ENCODE data around the gene ZNG1C. TPM values are rescaled to one million over a fixed set of nuclear protein-coding genes. Genes with fewer than 3 reads are reported as not detected.
"Not testable (repeated sequence)": the region's sequence is repeated elsewhere in the genome, so short reads cannot be mapped to it uniquely, and the experiment has no call there.

The ZNG1C gene
- total and polyA plus RNA-seq, 4 experiments from 2014 or later, result 16.0 to 45.8 (median 30.7) TPM

DNA sequence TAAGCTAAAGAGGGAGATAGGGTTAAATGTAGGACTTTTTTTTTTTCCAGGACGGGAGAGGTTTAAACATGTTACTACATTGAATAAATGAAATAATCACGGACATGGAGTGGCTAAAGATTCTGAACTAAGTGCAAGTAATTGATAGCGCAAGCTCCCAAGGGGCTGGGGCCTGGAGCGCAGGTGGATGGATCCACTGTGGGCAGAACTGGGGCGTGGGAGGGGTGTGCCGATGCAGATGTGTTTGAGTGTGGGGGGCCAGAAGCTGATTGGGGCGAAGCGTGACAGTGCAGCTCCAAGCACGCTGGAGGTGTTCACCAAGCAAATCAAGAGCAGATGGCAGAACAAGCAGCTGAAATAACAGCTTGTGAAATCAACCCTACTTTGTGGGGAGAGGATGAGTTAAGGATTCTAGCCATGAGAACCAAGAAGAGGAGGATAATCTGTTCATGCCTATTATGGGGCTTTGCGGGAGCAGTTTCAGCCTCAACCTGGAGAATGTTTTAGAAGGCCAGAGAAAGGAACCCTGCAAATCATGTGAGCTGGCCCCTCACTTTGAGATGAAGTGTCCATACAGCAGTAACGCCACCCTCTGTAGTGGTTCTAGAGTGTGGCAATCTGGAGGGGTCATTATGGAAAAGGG lies 88.9 kb downstream of the ZNG1C start:
- H3K36me3 Mint-ChIP-seq; H3K27me3 Mint-ChIP-seq; POLR2A ChIA-PET (ENCODE audit: partially characterized antibody): not testable (repeated sequence)

DNA sequence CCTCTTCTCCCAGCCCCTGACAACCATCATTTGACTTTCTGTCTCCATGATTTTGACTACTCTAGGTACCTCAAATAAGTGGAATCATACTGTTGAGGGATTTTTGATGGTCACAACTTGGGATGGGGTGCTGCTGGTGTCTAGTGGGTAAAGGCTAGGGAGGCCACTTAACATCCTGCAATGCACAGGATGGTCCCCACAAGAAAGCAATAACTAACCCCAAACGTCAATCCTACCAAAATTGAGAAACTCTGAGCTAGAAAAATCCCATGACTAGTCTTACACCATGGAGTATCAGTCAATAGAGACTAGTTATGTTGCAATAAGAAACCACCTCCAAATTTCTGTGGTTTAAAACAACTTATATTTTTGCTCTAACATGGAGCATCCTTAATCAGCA lies 90.3 kb downstream of the ZNG1C start:
- intact Hi-C loops (cut with micrococcal nuclease); H3K4me3 Mint-ChIP-seq; H3K36me3 ChIP-seq (ENCODE audit: insufficient read depth, low read length); H3K27me3 Mint-ChIP-seq; H3K4me3 ChIP-seq (ENCODE audit: low read length in 2 of 2); H3K36me3 Mint-ChIP-seq; H3K9me3 ChIP-seq (ENCODE audit: control insufficient read depth in 1 of 2, low read length in 2 of 2); H3K27ac ChIP-seq (ENCODE audit: low read depth, low read length); H3K9me3 Mint-ChIP-seq; POLR2A ChIA-PET (ENCODE audit: partially characterized antibody); H3K4me1 ChIP-seq (ENCODE audit: insufficient read depth, low read length); H3K27ac Mint-ChIP-seq; CTCF ChIA-PET (ENCODE audit: partially characterized antibody); H3K27me3 ChIP-seq (ENCODE audit: insufficient read depth, low read length); DNase-seq; H3K4me1 Mint-ChIP-seq: not testable (repeated sequence)

More for the DNA sequence above, 88.9 kb downstream of the ZNG1C start:
- H3K4me3 ChIP-seq (ENCODE audit: low read length in 2 of 2); H3K4me1 ChIP-seq (ENCODE audit: insufficient read depth, low read length); DNase-seq; intact Hi-C loops (cut with micrococcal nuclease); H3K27ac Mint-ChIP-seq; H3K27ac ChIP-seq (ENCODE audit: low read depth, low read length); H3K4me3 Mint-ChIP-seq; H3K4me1 Mint-ChIP-seq; H3K36me3 ChIP-seq (ENCODE audit: insufficient read depth, low read length); CTCF ChIA-PET (ENCODE audit: partially characterized antibody); H3K9me3 Mint-ChIP-seq; H3K9me3 ChIP-seq (ENCODE audit: control insufficient read depth in 1 of 2, low read length in 2 of 2); H3K27me3 ChIP-seq (ENCODE audit: insufficient read depth, low read length): not testable (repeated sequence)

- H3K27ac ChIP-seq (ENCODE audit: low read depth, low read length); H3K4me1 ChIP-seq (ENCODE audit: insufficient read depth, low read length); H3K9me3 ChIP-seq (ENCODE audit: control insufficient read depth in 1 of 2, low read length in 2 of 2); CTCF ChIA-PET (ENCODE audit: partially characterized antibody); H3K27me3 ChIP-seq (ENCODE audit: insufficient read depth, low read length); DNase-seq; POLR2A ChIA-PET (ENCODE audit: partially characterized antibody); H3K4me3 Mint-ChIP-seq; intact Hi-C loops (cut with micrococcal nuclease); H3K36me3 ChIP-seq (ENCODE audit: insufficient read depth, low read length); H3K9me3 Mint-ChIP-seq; H3K27ac Mint-ChIP-seq; H3K27me3 Mint-ChIP-seq; H3K4me3 ChIP-seq (ENCODE audit: low read length in 2 of 2); H3K36me3 Mint-ChIP-seq; H3K4me1 Mint-ChIP-seq: not testable (repeated sequence)
These were observed 94.2 kb downstream of the ZNG1C start for GRCh38 chr9:68335935-68336334.

DNA sequence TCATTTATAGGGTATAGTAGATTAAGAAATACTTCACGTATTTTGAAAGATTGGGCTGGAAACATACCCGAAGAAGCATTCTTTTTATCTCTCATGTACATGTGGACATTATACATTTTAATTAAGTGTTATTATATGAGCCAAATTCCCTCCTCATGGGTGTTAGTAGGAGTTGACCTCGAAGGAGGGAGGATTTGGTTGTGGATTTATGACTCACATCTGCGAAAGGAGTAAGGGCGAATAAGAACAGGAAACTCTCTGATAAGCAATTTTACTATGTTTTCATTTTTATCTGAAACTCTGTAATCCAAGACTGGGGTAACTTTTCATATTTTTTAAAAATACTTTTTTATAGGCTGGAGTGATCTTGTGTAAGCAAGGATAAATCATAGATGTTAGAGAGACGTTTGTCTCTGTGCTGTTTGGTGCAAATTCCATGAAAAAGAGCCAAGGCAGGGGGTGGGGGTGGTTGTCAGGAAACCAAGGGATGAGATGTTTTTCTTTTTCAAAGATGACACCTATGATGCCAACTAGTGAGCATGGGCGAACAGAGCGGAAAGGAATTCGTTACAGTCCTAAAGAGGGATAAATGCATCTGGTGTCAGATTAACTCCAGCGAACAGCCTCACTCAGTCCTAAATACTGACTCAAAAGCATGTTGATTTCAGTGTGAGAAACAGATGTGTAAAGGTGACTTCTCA lies 95.0 kb downstream of the ZNG1C start:
- H3K36me3 ChIP-seq (ENCODE audit: insufficient read depth, low read length); H3K4me1 ChIP-seq (ENCODE audit: insufficient read depth, low read length); DNase-seq; H3K36me3 Mint-ChIP-seq; CTCF ChIA-PET (ENCODE audit: partially characterized antibody); H3K9me3 ChIP-seq (ENCODE audit: control insufficient read depth in 1 of 2, low read length in 2 of 2); POLR2A ChIA-PET (ENCODE audit: partially characterized antibody); H3K27ac Mint-ChIP-seq; H3K4me3 ChIP-seq (ENCODE audit: low read length in 2 of 2); H3K4me3 Mint-ChIP-seq; H3K27me3 Mint-ChIP-seq; intact Hi-C loops (cut with micrococcal nuclease); H3K27ac ChIP-seq (ENCODE audit: low read depth, low read length); H3K9me3 Mint-ChIP-seq; H3K27me3 ChIP-seq (ENCODE audit: insufficient read depth, low read length); H3K4me1 Mint-ChIP-seq: not testable (repeated sequence)

GRCh38 chr9:68338000-68338399 lies 96.2 kb downstream of the ZNG1C start:
- H3K4me3 ChIP-seq (ENCODE audit: low read length in 2 of 2); DNase-seq; H3K27ac ChIP-seq (ENCODE audit: low read depth, low read length); H3K9me3 Mint-ChIP-seq; POLR2A ChIA-PET (ENCODE audit: partially characterized antibody); H3K36me3 ChIP-seq (ENCODE audit: insufficient read depth, low read length); H3K27me3 Mint-ChIP-seq; H3K27ac Mint-ChIP-seq; H3K9me3 ChIP-seq (ENCODE audit: control insufficient read depth in 1 of 2, low read length in 2 of 2); H3K4me1 Mint-ChIP-seq; CTCF ChIA-PET (ENCODE audit: partially characterized antibody); H3K36me3 Mint-ChIP-seq; H3K4me3 Mint-ChIP-seq; H3K4me1 ChIP-seq (ENCODE audit: insufficient read depth, low read length); intact Hi-C loops (cut with micrococcal nuclease); H3K27me3 ChIP-seq (ENCODE audit: insufficient read depth, low read length): not testable (repeated sequence)

- H3K4me1 Mint-ChIP-seq; H3K36me3 ChIP-seq (ENCODE audit: insufficient read depth, low read length); H3K27ac ChIP-seq (ENCODE audit: low read depth, low read length); H3K27me3 Mint-ChIP-seq; H3K4me1 ChIP-seq (ENCODE audit: insufficient read depth, low read length); H3K4me3 ChIP-seq (ENCODE audit: low read length in 2 of 2); intact Hi-C loops (cut with micrococcal nuclease); H3K9me3 ChIP-seq (ENCODE audit: control insufficient read depth in 1 of 2, low read length in 2 of 2); H3K27me3 ChIP-seq (ENCODE audit: insufficient read depth, low read length); H3K9me3 Mint-ChIP-seq; POLR2A ChIA-PET (ENCODE audit: partially characterized antibody); H3K36me3 Mint-ChIP-seq; H3K27ac Mint-ChIP-seq; H3K4me3 Mint-ChIP-seq: not testable (repeated sequence)
- DNase-seq, result peak in 1 of 5 donors; percentile 9
- CTCF ChIA-PET (ENCODE audit: partially characterized antibody), result interaction anchor here (1.5 kb wide), 2 partner anchors 165 to 219 kb away, joined by 5 to 6 read pairs; no protein-coding TSS in a partner anchor
These were observed 100.7 kb downstream of the ZNG1C start for GRCh38 chr9:68342265-68343025.

- H3K4me1 ChIP-seq (ENCODE audit: insufficient read depth, low read length); H3K27ac Mint-ChIP-seq; H3K4me3 Mint-ChIP-seq; DNase-seq; H3K27me3 Mint-ChIP-seq; H3K27ac ChIP-seq (ENCODE audit: low read depth, low read length); intact Hi-C loops (cut with micrococcal nuclease); H3K36me3 ChIP-seq (ENCODE audit: insufficient read depth, low read length); H3K36me3 Mint-ChIP-seq; H3K27me3 ChIP-seq (ENCODE audit: insufficient read depth, low read length); H3K9me3 Mint-ChIP-seq; POLR2A ChIA-PET (ENCODE audit: partially characterized antibody); H3K9me3 ChIP-seq (ENCODE audit: control insufficient read depth in 1 of 2, low read length in 2 of 2); H3K4me3 ChIP-seq (ENCODE audit: low read length in 2 of 2); H3K4me1 Mint-ChIP-seq: not testable (repeated sequence)
- CTCF ChIA-PET (ENCODE audit: partially characterized antibody), result interaction anchor here (0.7 to 1.5 kb wide), 3 partner anchors 74 to 218 kb away, joined by 3 to 6 read pairs (median 5); no protein-coding TSS in a partner anchor
These were observed 101.5 kb downstream of the ZNG1C start for GRCh38 chr9:68343242-68343641.
